Transverse colon (tissue), 4 donors: ENCODE measurements around the gene BTBD2. TPM values are rescaled to one million over a fixed set of nuclear protein-coding genes. Genes with fewer than 3 reads are reported as not detected.

Experiments used
- DNase-seq: peaks from one replicate; pipeline ENCODE4 v3.0.0-alpha.2; 2019
- H3K27ac ChIP-seq, 4 donors: fragments of 200-600 bp; sonication (generic); 2 replicates each; pipeline ENCODE4 v1.5.1; 2016 to 2018; ENCODE audit warnings: inconsistent platforms in 4 of 4
- H3K27me3 ChIP-seq: fragments of 200-600 bp; sonication (generic); 2 replicates; pipeline ENCODE4 v1.5.1; 2017; ENCODE audit warnings: inconsistent platforms
- H3K36me3 ChIP-seq, 4 donors: fragments of 200-600 bp; sonication (generic); 2 replicates each; pipeline ENCODE4 v1.5.1; 2017 to 2019; ENCODE audit warnings: inconsistent platforms in 4 of 4
- H3K4me1 ChIP-seq, 4 donors: fragments of 200-600 bp; sonication (generic); 2 replicates each; pipeline ENCODE4 v1.5.1; 2017 to 2020; ENCODE audit warnings: inconsistent platforms in 4 of 4
- H3K4me3 ChIP-seq, 4 donors: fragments of 200-600 bp; sonication (generic); 1 replicate in 1 of 4; 2 replicates in 3 of 4; pipeline versions ENCODE4 v1.5.1 to v1.6.1; 2017 to 2019; ENCODE audit warnings: inconsistent platforms in 4 of 4
- H3K9me3 ChIP-seq, 2 donors: fragments of 200-600 bp; sonication (generic); 2 replicates each; pipeline ENCODE4 v1.5.1; 2017 to 2019; ENCODE audit warnings: inconsistent platforms in 2 of 2
- CTCF ChIP-seq, 5 experiments: fragments of 200-600 bp in 3 of 5; fragments of 450-650 bp in 2 of 5; sonication (generic) in 3 of 5; IDR thresholded peaks; 1 replicate in 2 of 5; 2 replicates in 3 of 5; pipeline ENCODE4 v1.5.1; 2016 to 2017; ENCODE audit warnings: antibody characterized with exemption in 5 of 5, inconsistent platforms in 3 of 5, mild to moderate bottlenecking in 2 of 5, moderate library complexity in 1 of 5
- EP300 ChIP-seq: sonication (generic); formaldehyde crosslinking; IDR thresholded peaks from one replicate; pipeline ENCODE4 v1.6.1; 2017; ENCODE audit warnings: antibody characterized with exemption, low read depth
- POLR2A ChIP-seq: fragments of 450-650 bp; IDR thresholded peaks from one replicate; pipeline ENCODE4 v1.6.1; 2016; ENCODE audit warnings: antibody characterized with exemption, mild to moderate bottlenecking, moderate library complexity
- POLR2AphosphoS5 ChIP-seq, 3 donors: sonication (generic); formaldehyde crosslinking; IDR thresholded peaks; one replicate each; pipeline ENCODE4 v1.6.1; 2016; ENCODE audit warnings: antibody characterized with exemption in 3 of 3
- WGBS, 2 donors: methylation state at CpG; one replicate each; pipeline ENCODE4 v1.1.5; 2018; ENCODE audit warnings: low coverage in 1 of 2; 5-methylcytosine and 5-hydroxymethylcytosine counted together
- in situ Hi-C, 4 donors: fragments of 200-750 bp; cut with MboI; loops; one replicate each; pipeline versions ENCODE4 v1.15.0 to v1.15.1; 2017; ENCODE audit warnings: low sequenced_read_pairs in 3 of 4, low pct_ligation_motif_present in 1 of 4, low pct_unique_long_range_greater_than_20kb in 1 of 4
- intact Hi-C: fragments of 100-400 bp; cut with DNase I; formaldehyde crosslinking; loops from one replicate; pipeline ENCODE4 v1.15.1; 2023; ENCODE audit warnings: low total_unique reads
- total RNA-seq, 4 donors: library from RNA; depleted of rRNA; stranded (reverse); fragments of >200 nt; gene quantifications; one replicate each; pipeline ENCODE4 v1.1.0, GENCODE V29; 2016

The BTBD2 gene
- total RNA-seq, 4 donors from 2014 or later, result 66.7 to 88.6 (median 84.4) TPM

DNA sequence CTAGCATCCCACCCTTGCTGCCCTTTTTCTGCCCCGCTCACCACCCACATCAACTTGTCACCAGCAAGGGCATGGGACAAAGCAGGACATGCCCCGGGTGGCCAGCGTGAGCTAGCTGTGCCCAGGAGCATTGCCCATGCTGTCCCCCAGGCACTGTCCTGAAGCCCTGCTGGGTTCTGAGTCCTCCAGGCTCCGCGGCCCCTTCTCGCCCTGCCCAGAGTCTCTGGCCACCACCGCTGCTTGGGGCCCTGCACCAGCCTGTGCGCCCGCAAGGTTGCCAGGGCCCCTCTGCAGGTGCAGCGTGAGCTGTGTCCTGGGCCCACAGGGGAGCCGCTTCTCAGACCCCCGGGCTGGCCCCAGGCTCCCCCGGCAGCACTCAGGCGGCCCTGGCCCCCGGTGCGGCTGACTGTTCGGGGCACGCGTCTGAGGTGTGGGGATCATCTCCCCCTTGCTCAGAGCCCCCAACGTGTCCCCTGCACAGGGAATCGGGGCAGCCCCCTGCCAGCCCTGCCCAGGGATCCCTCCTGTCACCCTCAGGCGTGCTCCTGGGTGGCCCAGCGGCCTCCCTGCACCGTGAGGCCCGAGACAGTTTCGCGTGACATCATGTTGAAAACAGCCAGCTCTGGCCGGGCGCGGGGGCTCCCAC is 70.5 kb downstream of the BTBD2 start:
- no peak overlapping the region for H3K27ac ChIP-seq
- H3K4me1 ChIP-seq, result peaks cover 11 to 34% (median 24%) of the 10 kb centered on the region in 4 donors
- DNase-seq, result no peak
- H3K27me3 ChIP-seq, result no peaks in the 10 kb centered on the region
- WGBS, 2 donors, result 89% methylated on average over 25 of the region's 30 CpGs; no CpG with 5 or more reads in 1 of the 2 donors
- intact Hi-C loops (no loop called here), in situ Hi-C loops (no loop called here)
- TF ChIP-seq CTCF (IDR thresholded peaks at IDR 0.05) (no peak), POLR2AphosphoS5 (IDR thresholded peaks at IDR 0.05) (no peak), POLR2A (no peak), EP300 (no peak)
- H3K4me3 ChIP-seq, result no peak overlapping the region
- no peaks in the 10 kb centered on the region for H3K36me3 ChIP-seq
- no peaks in the 10 kb centered on the region for H3K9me3 ChIP-seq

DNA sequence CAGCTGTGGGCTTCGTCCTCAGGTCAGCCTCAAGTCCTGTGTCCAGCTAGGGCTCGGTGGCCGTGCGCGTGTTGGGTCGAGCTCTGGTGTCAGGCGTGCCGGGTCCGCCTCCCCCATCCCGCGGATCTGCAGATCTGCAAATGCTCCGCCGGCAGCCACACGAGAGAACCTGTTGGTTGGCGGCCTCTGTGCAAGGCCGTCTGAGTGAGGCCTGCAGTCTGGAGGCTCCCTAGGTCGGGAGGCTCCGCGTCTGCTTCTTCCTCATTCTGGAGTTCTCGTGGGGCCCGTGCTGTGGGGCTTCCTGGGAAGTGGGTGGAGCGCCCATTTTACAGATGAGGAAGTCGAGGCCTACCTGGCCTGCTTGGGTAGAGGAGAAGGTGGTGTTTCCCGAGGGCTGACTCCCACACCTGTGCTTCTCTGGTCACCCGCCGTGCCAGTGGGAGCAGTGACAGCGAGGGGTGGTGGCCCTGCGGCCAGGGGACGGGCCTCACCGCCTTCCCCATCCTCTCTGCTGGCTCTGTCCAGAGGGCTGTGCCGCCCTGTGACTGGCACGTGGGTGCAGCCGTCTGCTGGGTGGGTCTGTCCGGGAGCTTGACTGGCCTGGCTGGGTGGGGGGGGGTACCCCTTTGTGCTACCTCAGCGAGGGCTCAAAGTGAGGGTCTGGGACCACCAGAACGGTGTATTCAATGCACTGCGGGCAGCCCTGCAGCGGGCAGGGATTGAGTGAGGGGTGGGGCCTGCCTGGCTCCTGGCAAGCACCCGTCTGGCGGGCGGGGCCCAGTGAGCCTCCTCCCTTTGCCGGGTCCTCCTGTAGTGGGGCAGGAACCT is 71.2 kb downstream of the BTBD2 start:
- intact Hi-C loops (no loop called here), in situ Hi-C loops (no loop called here)
- Histone ChIP-seq H3K27me3 (no peaks in the 10 kb centered on the region), H3K27ac (no peak overlapping the region), H3K36me3 (no peaks in the 10 kb centered on the region), H3K4me1 (peaks cover 18 to 41% (median 30%) of the 10 kb centered on the region in 4 donors), H3K4me3 (no peak overlapping the region), H3K9me3 (no peaks in the 10 kb centered on the region)
- 60 to 80% methylated on average over 1 to 36 of the region's 42 CpGs for WGBS, 2 donors
- peak; percentile 39 for DNase-seq
- no peak for TF ChIP-seq EP300
- no peak for TF ChIP-seq POLR2AphosphoS5 (IDR thresholded peaks at IDR 0.05)
- no peak for TF ChIP-seq CTCF (IDR thresholded peaks at IDR 0.05)
- no peak for TF ChIP-seq POLR2A

GRCh38 chr19:1943661-1944087 is 71.8 kb downstream of the BTBD2 start:
- Histone ChIP-seq H3K4me3 (no peak overlapping the region), H3K27ac (peak overlapping the region in 1 of 4 donors; percentile 89), H3K9me3 (no peaks in the 10 kb centered on the region), H3K4me1 (peaks cover 18 to 41% (median 30%) of the 10 kb centered on the region in 4 donors), H3K36me3 (no peaks in the 10 kb centered on the region), H3K27me3 (no peaks in the 10 kb centered on the region)
- intact Hi-C loops (no loop called here), in situ Hi-C loops (no loop called here)
- DNase-seq, result no peak
- TF ChIP-seq POLR2AphosphoS5 (IDR thresholded peaks at IDR 0.05) (no peak), POLR2A (no peak), EP300 (no peak), CTCF (IDR thresholded peaks at IDR 0.05) (no peak)
- WGBS, 2 donors, result 86% methylated on average over 22 of the region's 22 CpGs; no CpG with 5 or more reads in 1 of the 2 donors

GRCh38 chr19:1942934-1943555 is 72.5 kb downstream of the BTBD2 start:
- no peak for DNase-seq
- Histone ChIP-seq H3K4me3 (peak overlapping the region in 3 of 4 donors; percentile 72 to 89 (median 86)), H3K27me3 (no peaks in the 10 kb centered on the region), H3K36me3 (no peaks in the 10 kb centered on the region), H3K9me3 (no peaks in the 10 kb centered on the region), H3K27ac (peak overlapping the region; percentile 89 to 100 (median 96)), H3K4me1 (peaks cover 18 to 41% (median 30%) of the 10 kb centered on the region in 4 donors)
- 40% methylated on average over 21 of the region's 21 CpGs; no CpG with 5 or more reads in 1 of the 2 donors for WGBS, 2 donors
- in situ Hi-C loops, result no loop called here
- TF ChIP-seq POLR2AphosphoS5 (IDR thresholded peaks at IDR 0.05) (no peak), POLR2A (no peak), CTCF (IDR thresholded peaks at IDR 0.05) (no peak), EP300 (no peak)
- intact Hi-C loops, result no loop called here
